Osteoblast (primary cell): ENCODE data around the gene ADAMTS17. TPM values are rescaled to one million over a fixed set of nuclear protein-coding genes. Genes with fewer than 3 reads are reported as not detected.
A peak's percentile ranks its signal among the peaks of the same experiment; 100 is the strongest.
"Not testable (repeated sequence)": the region's sequence is repeated elsewhere in the genome, so short reads cannot be mapped to it uniquely, and the experiment has no call there.

Experiments
- DNase-seq: peaks from one replicate; pipeline ENCODE4 v3.0.0; 2011; ENCODE audit warnings: low spot score, mixed read lengths; ENCODE audit not compliant: insufficient read length; ENCODE audit errors: missing footprints
- H2AFZ ChIP-seq: 2 replicates; pipeline ENCODE4 v1.6.0; 2011; ENCODE audit warnings: mild to moderate bottlenecking, low read length
- H3K27ac ChIP-seq: 2 replicates; pipeline ENCODE4 v1.5.1; 2011; ENCODE audit warnings: mild to moderate bottlenecking, low read depth, low read length, moderate library complexity
- H3K27me3 ChIP-seq: 2 replicates; pipeline ENCODE4 v1.6.0; 2012; ENCODE audit warnings: mild to moderate bottlenecking, control low read depth, inconsistent platforms, low read length, moderate library complexity; ENCODE audit not compliant: insufficient read depth
- H3K36me3 ChIP-seq: 2 replicates; pipeline ENCODE4 v1.5.1; 2011; ENCODE audit warnings: mild to moderate bottlenecking, low read length, control low read depth, moderate library complexity; ENCODE audit not compliant: insufficient read depth
- H3K4me1 ChIP-seq: 2 replicates; pipeline ENCODE4 v1.5.1; 2011; ENCODE audit warnings: mild to moderate bottlenecking, low read length, control low read depth, moderate library complexity; ENCODE audit not compliant: insufficient read depth
- H3K4me2 ChIP-seq: 2 replicates; pipeline ENCODE4 v1.6.0; 2011; ENCODE audit warnings: mild to moderate bottlenecking, low read length; ENCODE audit not compliant: insufficient read depth
- H3K4me3 ChIP-seq: fragments of 200-600 bp; sonication (generic); 3 replicates; pipeline ENCODE4 v1.5.1; 2012; ENCODE audit warnings: mild to moderate bottlenecking, low read length, inconsistent platforms; ENCODE audit not compliant: insufficient read depth
- H3K79me2 ChIP-seq: 2 replicates; pipeline ENCODE4 v1.6.0; 2012; ENCODE audit warnings: mild to moderate bottlenecking, low read length, control low read depth, inconsistent platforms; ENCODE audit not compliant: insufficient read depth
- H3K9me3 ChIP-seq: 2 replicates; pipeline ENCODE4 v1.5.1; 2011; ENCODE audit warnings: low read depth, low read length, control low read depth
- H4K20me1 ChIP-seq: 2 replicates; pipeline ENCODE4 v1.6.0; 2012; ENCODE audit warnings: mild to moderate bottlenecking, low read length, control low read depth; ENCODE audit not compliant: insufficient read depth
- CTCF ChIP-seq: IDR thresholded peaks from 2 replicates; pipeline ENCODE4 v1.5.1; 2011; ENCODE audit warnings: mild to moderate bottlenecking, low read depth, low read length, moderate library complexity; ENCODE audit errors: extremely low read depth
- total RNA-seq: library from RNA; depleted of rRNA; stranded (reverse); fragments of >200 nt; gene quantifications from 2 replicates; pipeline ENCODE4 v1.2.3, GENCODE V29; 2012

ADAMTS17 gene
- total RNA-seq, 1 donor, result under 0.01 TPM

DNA sequence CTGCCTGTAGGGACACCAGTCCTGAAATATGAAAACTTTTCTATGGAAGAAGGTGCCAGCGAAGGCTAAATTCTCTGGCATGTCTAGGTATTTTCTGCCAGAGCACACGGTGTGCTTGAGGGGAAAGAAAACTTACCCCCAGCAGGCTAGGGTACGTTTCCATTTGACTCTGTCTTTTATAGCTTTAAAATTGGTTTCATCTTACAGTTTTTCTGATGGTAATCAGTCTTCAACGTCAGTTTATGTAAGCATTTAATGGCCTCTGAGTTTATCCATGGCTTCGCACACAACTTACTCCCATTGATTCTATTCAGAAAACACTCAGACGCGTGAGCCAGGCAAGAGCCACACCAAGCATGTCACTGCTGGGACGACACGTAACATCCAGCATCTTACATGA lies 249.7 kb downstream of the ADAMTS17 start:
- Histone ChIP-seq H3K79me2 (no peaks in the 10 kb centered on the region), H3K27me3 (no peaks in the 10 kb centered on the region), H3K4me1 (peaks cover 9% of the 10 kb centered on the region), H3K36me3 (no peaks in the 10 kb centered on the region), H2AFZ (no peak overlapping the region), H3K4me2 (no peak overlapping the region), H3K4me3 (no peak overlapping the region), H3K9me3 (no peaks in the 10 kb centered on the region), H4K20me1 (no peaks in the 10 kb centered on the region), H3K27ac (no peak overlapping the region)
- no peak for DNase-seq
- TF ChIP-seq CTCF, result no peak

GRCh38 chr15:100090411-100090810 lies 251.4 kb downstream of the ADAMTS17 start:
- peak; percentile 34 for DNase-seq

GRCh38 chr15:100084042-100084821 lies 257.5 kb downstream of the ADAMTS17 start:
- H3K36me3 ChIP-seq, H3K9me3 ChIP-seq, H3K4me2 ChIP-seq, H3K4me3 ChIP-seq, H3K27ac ChIP-seq, H3K79me2 ChIP-seq, H3K27me3 ChIP-seq, H4K20me1 ChIP-seq, DNase-seq, H3K4me1 ChIP-seq, H2AFZ ChIP-seq: not testable (repeated sequence)

More at GRCh38 chr15:100090411-100090810, 251.4 kb downstream of the ADAMTS17 start:
- Histone ChIP-seq H3K4me1 (peaks cover 9% of the 10 kb centered on the region), H3K9me3 (no peaks in the 10 kb centered on the region), H3K79me2 (no peaks in the 10 kb centered on the region), H3K4me2 (no peak overlapping the region), H4K20me1 (no peaks in the 10 kb centered on the region), H3K27ac (no peak overlapping the region), H3K27me3 (no peaks in the 10 kb centered on the region), H2AFZ (no peak overlapping the region), H3K4me3 (no peak overlapping the region), H3K36me3 (no peaks in the 10 kb centered on the region)
- no peak for TF ChIP-seq CTCF

- no peaks in the 10 kb centered on the region for H4K20me1 ChIP-seq
- no peak overlapping the region for H3K4me3 ChIP-seq
- H3K4me2 ChIP-seq, result no peak overlapping the region
- DNase-seq, result peak; percentile 15
- no peaks in the 10 kb centered on the region for H3K27me3 ChIP-seq
- no peak overlapping the region for H3K27ac ChIP-seq
- H3K9me3 ChIP-seq, result no peaks in the 10 kb centered on the region
- no peaks in the 10 kb centered on the region for H3K4me1 ChIP-seq
- no peaks in the 10 kb centered on the region for H3K79me2 ChIP-seq
- no peaks in the 10 kb centered on the region for H3K36me3 ChIP-seq
- no peak overlapping the region for H2AFZ ChIP-seq
- no peak for TF ChIP-seq CTCF
These were observed 258.2 kb downstream of the ADAMTS17 start for GRCh38 chr15:100083572-100083971.
